Endothelial cell of umbilical vein (primary cell): ENCODE data around the gene RAB21. TPM values are rescaled to one million over a fixed set of nuclear protein-coding genes. Genes with fewer than 3 reads are reported as not detected.

ENCODE experiments used
- BruUV-seq: library from RNA; stranded (reverse); fragments of 400-500 nt; replicated peaks from 2 replicates; lab custom pipeline; 2021; lab: Mats Ljungman, UMichigan
- CTCF ChIA-PET: fragments of 300-600, 350-600 bp; sonication (Branson Sonifier 250); formaldehyde crosslinking; loops from one replicate; lab custom pipeline; 2021; ENCODE audit warnings: antibody characterized with exemption, inconsistent platforms; lab: Charles Lee
- POLR2A ChIA-PET: fragments of 300-600, 350-600 bp; sonication (Branson Sonifier 250); formaldehyde crosslinking; loops from one replicate; lab custom pipeline; 2021; ENCODE audit warnings: antibody characterized with exemption, inconsistent platforms; lab: Charles Lee
- DNase-seq: peaks from one replicate; pipeline ENCODE4 v3.0.0-alpha.2; 2011; ENCODE audit warnings: low read depth, low spot score
- FAIRE-seq: peaks from 2 replicates; lab custom pipeline; 2011; peaks lifted over from hg19 to GRCh38; lab: Jason Lieb, UNC
- H2AFZ ChIP-seq: 2 replicates; pipeline ENCODE4 v1.6.0; 2012; ENCODE audit warnings: low read depth, low read length, control low read depth, inconsistent platforms
- H3K27ac ChIP-seq: 2 replicates; pipeline ENCODE4 v1.5.1; 2011; ENCODE audit warnings: low read depth, mild to moderate bottlenecking, control low read depth, low read length, moderate library complexity; ENCODE audit not compliant: insufficient read depth
- H3K27me3 ChIP-seq, 2 experiments: 2 replicates each; pipeline versions ENCODE4 v1.6.0 to v1.6.1; 2011; ENCODE audit warnings: low read length in 2 of 2, mixed read lengths in 1 of 2; ENCODE audit not compliant: control insufficient read depth in 2 of 2, insufficient read depth in 2 of 2
- H3K36me3 ChIP-seq, 2 experiments: 2 replicates in 1 of 2; 3 replicates in 1 of 2; pipeline ENCODE4 v1.5.1; 2011; ENCODE audit warnings: low read length in 2 of 2, mild to moderate bottlenecking in 1 of 2, moderate library complexity in 1 of 2; ENCODE audit not compliant: control insufficient read depth in 2 of 2, insufficient read depth in 2 of 2; ENCODE audit errors: extremely low read depth in 1 of 2
- H3K4me1 ChIP-seq: 3 replicates; pipeline ENCODE4 v1.5.1; 2011; ENCODE audit warnings: mild to moderate bottlenecking, low read length; ENCODE audit not compliant: control insufficient read depth, insufficient read depth; ENCODE audit errors: extremely low read depth
- H3K4me2 ChIP-seq: 2 replicates; pipeline ENCODE4 v1.6.1; 2011; ENCODE audit warnings: low read length, control low read depth, mixed read lengths; ENCODE audit not compliant: insufficient read depth
- H3K4me3 ChIP-seq, 3 experiments: fragments of 200-600 bp in 1 of 3; sonication (generic), shearing (Covaris generic) in 1 of 3; replicated peaks in 1 of 3; 2 replicates each; pipeline ENCODE4 v1.5.1; 2011 to 2016; ENCODE audit warnings: control low read depth in 3 of 3, low read length in 3 of 3, mild to moderate bottlenecking in 2 of 3, inconsistent platforms in 1 of 3, low read depth in 1 of 3, moderate library complexity in 1 of 3; ENCODE audit not compliant: insufficient read depth in 1 of 3
- H3K79me2 ChIP-seq: 2 replicates; pipeline ENCODE4 v1.6.0; 2012; ENCODE audit warnings: low read length, inconsistent platforms; ENCODE audit not compliant: control insufficient read depth, insufficient read depth
- H3K9ac ChIP-seq: replicated peaks from 2 replicates; pipeline ENCODE3; 2011; ENCODE audit warnings: low read length, control low read depth; ENCODE audit not compliant: insufficient read depth; ENCODE audit errors: extremely low read depth
- H3K9me1 ChIP-seq: replicated peaks from 3 replicates; pipeline ENCODE4 v1.6.0; 2011; ENCODE audit warnings: mild to moderate bottlenecking, low read length; ENCODE audit not compliant: control insufficient read depth, insufficient read depth; ENCODE audit errors: extremely low read depth
- H3K9me3 ChIP-seq: replicated peaks from 2 replicates; pipeline ENCODE4 v1.5.1; 2012; ENCODE audit warnings: low read length, inconsistent platforms; ENCODE audit not compliant: control insufficient read depth, insufficient read depth
- H4K20me1 ChIP-seq: replicated peaks from 2 replicates; pipeline ENCODE3; 2011; ENCODE audit warnings: mild to moderate bottlenecking, low read length; ENCODE audit not compliant: control insufficient read depth, insufficient read depth; ENCODE audit errors: extremely low read depth
- EZH2 ChIP-seq: IDR thresholded peaks from 2 replicates; pipeline ENCODE4 v1.6.1; 2012; ENCODE audit warnings: borderline replicate concordance, low read depth, mild to moderate bottlenecking, moderate library complexity, low read length, inconsistent platforms; ENCODE audit not compliant: severe bottlenecking
- FOS ChIP-seq: IDR thresholded peaks from 2 replicates; pipeline ENCODE4 v1.6.1; 2011; ENCODE audit warnings: mild to moderate bottlenecking, low read length, moderate library complexity, borderline replicate concordance; ENCODE audit not compliant: insufficient read depth
- GATA2 ChIP-seq: IDR thresholded peaks from 2 replicates; pipeline ENCODE4 v1.7.0; 2011; ENCODE audit warnings: low read depth, mild to moderate bottlenecking, moderate library complexity, mixed read lengths, low read length; ENCODE audit not compliant: insufficient read length, insufficient read depth
- JUN ChIP-seq: IDR thresholded peaks from 2 replicates; pipeline ENCODE4 v1.6.1; 2011; ENCODE audit warnings: borderline replicate concordance, low read depth; ENCODE audit not compliant: insufficient read length, insufficient read depth
- MYC ChIP-seq: IDR thresholded peaks from one replicate; pipeline ENCODE4 v1.6.1; 2011; ENCODE audit warnings: mild to moderate bottlenecking, low read depth, low read length
- POLR2A ChIP-seq: IDR thresholded peaks from 2 replicates; pipeline ENCODE4 v1.6.1; 2012; ENCODE audit warnings: low read depth, mild to moderate bottlenecking, control low read depth, low read length
- POLR2AphosphoS5 ChIP-seq: IDR thresholded peaks from 2 replicates; pipeline ENCODE4 v1.6.1; 2012; ENCODE audit warnings: low read depth, mild to moderate bottlenecking, control low read depth, low read length, moderate library complexity; ENCODE audit not compliant: insufficient read depth
- dilution Hi-C: fragments of 300-500 bp; cut with MboI; formaldehyde crosslinking; loops from one replicate; pipeline ENCODE4 v1.15.0; 2019; ENCODE audit warnings: low sequenced_read_pairs; ENCODE audit not compliant: extremely low pct_ligation_motif_present
- intact Hi-C: fragments of 100-400 bp; cut with micrococcal nuclease; formaldehyde crosslinking; loops from one replicate; pipeline ENCODE4 v1.10.0; 2022
- polyA plus RNA-seq, 4 experiments: library from polyadenylated mRNA; depleted of rRNA in 3 of 4; stranded (reverse) in 3 of 4; unstranded in 1 of 4; fragments of >200 nt; gene quantifications; 2 replicates each; pipeline versions ENCODE4 v1.2.1 to v1.2.3, GENCODE V29; 2011 to 2012; ENCODE audit warnings: missing spikeins in 1 of 4
- total RNA-seq: library from RNA; stranded (reverse); gene quantifications from 2 replicates; pipeline ENCODE4 v1.2.3, GENCODE V29; 2021
- TF ChIP-seq, protein P1 (sequence below): IDR thresholded peaks from 2 replicates; pipeline ENCODE4 v1.6.1; 2011; ENCODE audit not compliant: insufficient read depth, insufficient read length
- TF ChIP-seq, protein P2 (sequence below), 2 donors: IDR thresholded peaks; 1 replicate in 1 of 2; 2 replicates in 1 of 2; pipeline ENCODE4 v1.5.1; 2011; ENCODE audit warnings: low read length in 2 of 2, mild to moderate bottlenecking in 2 of 2, moderate library complexity in 2 of 2, control low read depth in 1 of 2, inconsistent platforms in 1 of 2, low read depth in 1 of 2; ENCODE audit not compliant: insufficient read depth in 1 of 2; ENCODE audit errors: extremely low read depth in 1 of 2

Gene RAB21
- total and polyA plus RNA-seq, 2 donors (not counting 3 experiments of a cell fraction or from before 2014, with no cell fraction given) = 1.8 to 49.6 TPM

DNA sequence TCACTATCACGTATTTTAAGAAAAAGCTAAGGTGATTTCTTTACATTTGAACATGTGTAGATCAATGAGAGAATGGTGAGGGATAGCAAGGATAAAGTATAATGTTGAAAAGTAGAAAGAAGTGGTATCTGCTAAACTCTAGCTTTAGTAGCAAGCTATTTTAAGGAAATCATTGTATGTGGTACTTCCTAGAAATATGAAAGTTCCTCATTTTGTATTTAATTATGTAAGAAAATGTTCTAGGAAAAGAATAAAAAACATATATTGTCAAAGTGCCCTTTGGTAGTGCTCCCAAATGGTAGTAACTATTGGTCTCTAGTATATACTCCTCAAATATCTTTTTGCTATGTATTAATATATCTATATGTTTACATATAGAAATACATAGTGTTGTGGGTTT, 35.7 kb downstream of the RAB21 start:
- H2AFZ ChIP-seq = no peak overlapping the region
- H3K9me1 ChIP-seq = no peaks in the 10 kb centered on the region
- intact Hi-C loops = no loop called here
- TF ChIP-seq, protein P1, sequence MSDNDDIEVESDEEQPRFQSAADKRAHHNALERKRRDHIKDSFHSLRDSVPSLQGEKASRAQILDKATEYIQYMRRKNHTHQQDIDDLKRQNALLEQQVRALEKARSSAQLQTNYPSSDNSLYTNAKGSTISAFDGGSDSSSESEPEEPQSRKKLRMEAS = no peak
- TF ChIP-seq POLR2AphosphoS5 (no peak), FOS (no peak), GATA2 (no peak), JUN (no peak), EZH2 (no peak), MYC (no peak), POLR2A (no peak)
- TF ChIP-seq, protein P2, sequence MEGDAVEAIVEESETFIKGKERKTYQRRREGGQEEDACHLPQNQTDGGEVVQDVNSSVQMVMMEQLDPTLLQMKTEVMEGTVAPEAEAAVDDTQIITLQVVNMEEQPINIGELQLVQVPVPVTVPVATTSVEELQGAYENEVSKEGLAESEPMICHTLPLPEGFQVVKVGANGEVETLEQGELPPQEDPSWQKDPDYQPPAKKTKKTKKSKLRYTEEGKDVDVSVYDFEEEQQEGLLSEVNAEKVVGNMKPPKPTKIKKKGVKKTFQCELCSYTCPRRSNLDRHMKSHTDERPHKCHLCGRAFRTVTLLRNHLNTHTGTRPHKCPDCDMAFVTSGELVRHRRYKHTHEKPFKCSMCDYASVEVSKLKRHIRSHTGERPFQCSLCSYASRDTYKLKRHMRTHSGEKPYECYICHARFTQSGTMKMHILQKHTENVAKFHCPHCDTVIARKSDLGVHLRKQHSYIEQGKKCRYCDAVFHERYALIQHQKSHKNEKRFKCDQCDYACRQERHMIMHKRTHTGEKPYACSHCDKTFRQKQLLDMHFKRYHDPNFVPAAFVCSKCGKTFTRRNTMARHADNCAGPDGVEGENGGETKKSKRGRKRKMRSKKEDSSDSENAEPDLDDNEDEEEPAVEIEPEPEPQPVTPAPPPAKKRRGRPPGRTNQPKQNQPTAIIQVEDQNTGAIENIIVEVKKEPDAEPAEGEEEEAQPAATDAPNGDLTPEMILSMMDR (IDR thresholded peaks at IDR 0.05; ENCODE audit: extremely low read depth in 1 of 2, insufficient read depth in 1 of 2, low read depth in 1 of 2, low read length in 2 of 2) = no peak
- no peaks in the 10 kb centered on the region for H4K20me1 ChIP-seq
- no peak for DNase-seq
- no peak overlapping the region for H3K27ac ChIP-seq
- dilution Hi-C loops = no loop called here
- ChIA-PET POLR2A (no interaction called here), CTCF (no interaction called here)
- H3K4me2 ChIP-seq = no peak overlapping the region
- no peaks in the 10 kb centered on the region for H3K9me3 ChIP-seq
- no peak for FAIRE-seq
- H3K79me2 ChIP-seq = peaks cover 1% of the 10 kb centered on the region
- H3K4me1 ChIP-seq = peaks cover 7% of the 10 kb centered on the region
- no peaks in the 10 kb centered on the region for H3K27me3 ChIP-seq
- no peak overlapping the region for H3K9ac ChIP-seq
- no TSS peak for BruUV-seq
- H3K36me3 ChIP-seq = peaks cover 0 to 5% of the 10 kb centered on the region in 2 experiments
- H3K4me3 ChIP-seq = no peak overlapping the region
